ENCODE data around the gene FNDC3A.

GRCh38 chr13:49097374-49097773 is 121.7 kb downstream of the FNDC3A start:
- TF ChIP-seq CTCF (conservative IDR thresholded peaks at IDR 0.05) (no peak), EZH2 (IDR thresholded peaks at IDR 0.05; ENCODE audit: low read depth) (no peak)

Measured in PC-9 (cell line).